ENCODE measurements around the gene MSANTD1. TPM values are rescaled to one million over a fixed set of nuclear protein-coding genes. Genes with fewer than 3 reads are reported as not detected.
A peak's percentile ranks its signal among the peaks of the same experiment; 100 is the strongest.

Gene MSANTD1
- total and polyA plus RNA-seq, 2 of the 8 experiments (the other 6 are each of a cell fraction or from before 2014, with no cell fraction given), result 0.23 to 0.45 TPM

- Histone ChIP-seq H3K27ac (ENCODE audit: low read depth, low read length) (no peak overlapping the region), H3K56ac (replicated peaks; ENCODE audit: insufficient read length, low read depth, low read length) (no peak overlapping the region), H4K91ac (replicated peaks; ENCODE audit: insufficient read length, low read length) (no peak overlapping the region), H2BK20ac (ENCODE audit: low read length) (no peak overlapping the region; the same call in 1 of the 2 replicates), H3K18ac (ENCODE audit: extremely low read depth, low read length) (no peak overlapping the region), H3K4me3 (ENCODE audit: extremely low read depth in 1 of 4, insufficient read depth in 2 of 4, low read depth in 3 of 4, low read length in 4 of 4) (no peak overlapping the region), H3K9me3 (ENCODE audit: insufficient read depth in 2 of 2, low read depth in 1 of 2, low read length in 1 of 2) (no peaks in the 10 kb centered on the region), H3K23me2 (ENCODE audit: low read depth, low read length) (peaks cover 14% of the 10 kb centered on the region; the same call in 1 of the 2 replicates), H3K23ac (ENCODE audit: insufficient read length) (no peak overlapping the region), H3K79me1 (ENCODE audit: low read depth, low read length) (no peaks in the 10 kb centered on the region), H3K4me2 (ENCODE audit: insufficient read depth in 1 of 2, low read depth in 2 of 2, low read length in 2 of 2) (no peak overlapping the region), H4K20me1 (replicated peaks in 1 of 2; ENCODE audit: control insufficient read depth in 1 of 2, insufficient read depth in 2 of 2, low read length in 2 of 2) (no peaks in the 10 kb centered on the region), H2BK15ac (ENCODE audit: low read length) (no peak overlapping the region), H3K4me1 (replicated peaks in 1 of 4; ENCODE audit: control insufficient read depth in 3 of 4, insufficient read depth in 4 of 4, low read length in 3 of 4) (peaks cover 0 to 13% (median 3%) of the 10 kb centered on the region in 4 experiments; a peak in 5 of 7 replicates), H3K79me2 (ENCODE audit: control insufficient read depth in 1 of 2, insufficient read depth in 2 of 2, low read length in 2 of 2) (no peaks in the 10 kb centered on the region), H2BK12ac (ENCODE audit: low read depth, low read length) (no peak overlapping the region), H3K14ac (ENCODE audit: insufficient read length) (no peak overlapping the region), H3K9ac (replicated peaks in 1 of 4; ENCODE audit: extremely low read depth in 1 of 4, low read depth in 3 of 4, low read length in 3 of 4) (no peak overlapping the region), H2AK5ac (ENCODE audit: low read depth, low read length) (no peak overlapping the region), H3K36me3 (ENCODE audit: control insufficient read depth in 2 of 4, insufficient read depth in 4 of 4, low read length in 3 of 4) (no peaks in the 10 kb centered on the region), H3K4ac (replicated peaks; ENCODE audit: insufficient read length, low read depth, low read length) (no peak overlapping the region), H3K27me3 (replicated peaks in 1 of 4; ENCODE audit: control insufficient read depth in 3 of 4, extremely low read depth in 1 of 4, insufficient read depth in 3 of 4, low read length in 3 of 4) (peaks cover 0 to 10% (median 1%) of the 10 kb centered on the region in 4 experiments; a peak in 3 of 7 replicates), H2BK120ac (replicated peaks; ENCODE audit: low read depth, low read length) (no peak overlapping the region), H2AFZ (ENCODE audit: low read length) (no peak overlapping the region), H4K8ac (ENCODE audit: extremely low read depth, insufficient read depth, low read length) (no peak overlapping the region; the same call in 1 of the 2 replicates), H2BK5ac (ENCODE audit: low read depth, low read length) (no peak overlapping the region), H4K5ac (ENCODE audit: insufficient read length, low read depth, low read length) (no peak overlapping the region)
- FAIRE-seq, result no peak
- TF ChIP-seq TBP (IDR thresholded peaks at IDR 0.05; ENCODE audit: low read depth, low read length), result no peak
- no peak for TF ChIP-seq GTF2F1 (IDR thresholded peaks at IDR 0.05; ENCODE audit: borderline replicate concordance, low read depth, low read length)
- TF ChIP-seq TEAD4 (IDR thresholded peaks at IDR 0.05; ENCODE audit: low read depth, low read length), result no peak
- TF ChIP-seq NRF1 (IDR thresholded peaks at IDR 0.05; ENCODE audit: low read depth, low read length), result no peak
- no peak for TF ChIP-seq POLR2A (IDR thresholded peaks at IDR 0.05; ENCODE audit: control extremely low read depth in 1 of 2, low read depth in 2 of 2, low read length in 2 of 2)
- no peak for TF ChIP-seq SIN3A (conservative IDR thresholded peaks at IDR 0.05 in 1 of 2, IDR thresholded peaks at IDR 0.05 in 1 of 2; ENCODE audit: low read depth in 1 of 2, low read length in 2 of 2)
- no peak for TF ChIP-seq BCL11A (IDR thresholded peaks at IDR 0.05; ENCODE audit: low read depth in 2 of 2, low read length in 2 of 2)
- no peak for TF ChIP-seq CEBPB (IDR thresholded peaks at IDR 0.05; ENCODE audit: low read depth, low read length)
- no peak for TF ChIP-seq BRCA1 (IDR thresholded peaks at IDR 0.05; ENCODE audit: low read depth, low read length)
- TF ChIP-seq ZNF274 (IDR thresholded peaks at IDR 0.05; ENCODE audit: borderline replicate concordance, extremely low read depth, low read length), result no peak
- 83% methylated on average over 11 of the region's 11 CpGs; no CpG with 5 or more reads in 1 of the 2 experiments for WGBS, 2 experiments (ENCODE audit: extremely low coverage in 1 of 2, insufficient coverage in 1 of 2, insufficient read length in 1 of 2, insufficient replicate concordance in 2 of 2, low coverage in 1 of 2, low lambda C conversion rate in 2 of 2, missing lambda C conversion rate in 1 of 2)
- CTCF ChIA-PET (ENCODE audit: partially characterized antibody), result interaction anchor here (1.2 to 5.1 kb wide), 2 partner anchors 30 to 460 kb away, joined by 4 to 31 read pairs; no protein-coding TSS in a partner anchor
- POLR2A ChIA-PET (ENCODE audit: partially characterized antibody), result no interaction called here
- DNase-seq (ENCODE audit: low read depth in 1 of 2, low spot score in 2 of 2), result peak in 1 of 2 experiments; percentile 41
These were observed 39.7 kb downstream of the MSANTD1 start for GRCh38 chr4:3288571-3289094.

Measured in H1 (cell line).